G401.6 (cell line): ENCODE results near the gene SLC9A8.

Source experiments
- FAIRE-seq: peaks from 2 replicates; lab custom pipeline; 2012; peaks lifted over from hg19 to GRCh38; lab: Jason Lieb, UNC

Gene SLC9A8

GRCh38 chr20:49877386-49877921 lies 64.8 kb downstream of the SLC9A8 start:
- FAIRE-seq = no peak

DNA sequence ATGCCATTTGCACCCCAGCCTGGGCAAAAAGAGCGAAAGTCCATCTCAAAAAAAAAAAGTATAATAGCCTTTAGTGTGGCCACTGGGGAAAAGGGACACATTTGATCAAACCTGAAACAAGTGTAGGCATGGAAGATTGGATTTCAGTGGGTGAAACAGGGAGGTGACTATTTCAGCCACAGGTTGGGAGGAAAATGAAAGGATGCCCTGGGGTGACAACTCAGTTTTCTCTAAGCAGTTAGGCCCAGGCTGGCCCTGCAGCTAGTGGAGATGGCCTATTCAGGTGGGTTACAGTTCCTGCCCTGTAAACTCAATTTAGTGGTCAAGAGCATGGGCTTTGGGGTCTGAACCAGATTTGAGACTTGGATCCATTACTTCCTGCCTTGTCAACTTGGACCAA lies 66.3 kb downstream of the SLC9A8 start:
- no peak for FAIRE-seq

GRCh38 chr20:49880177-49880576 lies 67.5 kb downstream of the SLC9A8 start:
- no peak for FAIRE-seq

GRCh38 chr20:49880724-49881445 lies 68.3 kb downstream of the SLC9A8 start:
- FAIRE-seq = no peak

DNA sequence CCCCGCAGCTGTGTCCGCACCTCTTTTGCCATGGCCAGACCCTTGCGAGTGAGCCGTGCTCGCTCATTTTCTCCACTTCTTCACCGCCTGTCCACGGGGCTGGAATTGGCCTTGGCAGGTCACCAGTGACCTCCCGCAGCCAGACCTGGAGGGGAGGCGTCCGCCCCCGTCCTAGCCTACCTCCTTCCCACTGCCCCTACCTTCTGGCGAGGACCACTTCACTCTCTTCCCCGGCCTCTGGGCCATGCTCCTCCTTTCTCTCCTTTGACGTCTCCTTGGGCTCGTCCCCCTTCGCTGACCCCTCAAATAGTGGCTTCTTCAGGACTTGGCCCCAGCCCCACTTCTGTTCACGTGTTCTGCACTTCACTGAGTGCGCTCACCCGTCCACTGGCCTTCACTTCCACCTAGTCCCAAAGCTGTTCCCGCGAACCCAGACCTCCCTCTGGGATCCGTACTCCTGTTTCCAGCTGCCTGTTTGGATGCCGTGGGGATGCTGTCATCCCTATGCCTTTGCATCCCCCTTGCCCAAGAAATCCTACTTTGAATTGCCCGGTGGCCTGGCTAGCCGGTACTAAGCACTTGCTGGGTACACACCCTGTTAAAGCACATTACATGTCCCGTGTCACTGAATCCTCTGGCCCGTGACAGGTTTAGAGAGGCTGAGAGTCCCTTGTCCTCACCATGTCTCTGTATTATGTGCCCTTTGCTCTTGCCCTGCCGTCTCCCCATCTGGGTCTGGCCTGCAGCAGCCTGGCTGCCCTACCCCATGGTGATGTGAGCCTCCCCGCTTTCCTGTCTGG lies 69.7 kb downstream of the SLC9A8 start:
- no peak for FAIRE-seq

- FAIRE-seq = no peak
Measured at GRCh38 chr20:49883246-49883802, 70.7 kb downstream of the SLC9A8 start.

- no peak for FAIRE-seq
Measured at GRCh38 chr20:49885558-49886332, 73.1 kb downstream of the SLC9A8 start.

DNA sequence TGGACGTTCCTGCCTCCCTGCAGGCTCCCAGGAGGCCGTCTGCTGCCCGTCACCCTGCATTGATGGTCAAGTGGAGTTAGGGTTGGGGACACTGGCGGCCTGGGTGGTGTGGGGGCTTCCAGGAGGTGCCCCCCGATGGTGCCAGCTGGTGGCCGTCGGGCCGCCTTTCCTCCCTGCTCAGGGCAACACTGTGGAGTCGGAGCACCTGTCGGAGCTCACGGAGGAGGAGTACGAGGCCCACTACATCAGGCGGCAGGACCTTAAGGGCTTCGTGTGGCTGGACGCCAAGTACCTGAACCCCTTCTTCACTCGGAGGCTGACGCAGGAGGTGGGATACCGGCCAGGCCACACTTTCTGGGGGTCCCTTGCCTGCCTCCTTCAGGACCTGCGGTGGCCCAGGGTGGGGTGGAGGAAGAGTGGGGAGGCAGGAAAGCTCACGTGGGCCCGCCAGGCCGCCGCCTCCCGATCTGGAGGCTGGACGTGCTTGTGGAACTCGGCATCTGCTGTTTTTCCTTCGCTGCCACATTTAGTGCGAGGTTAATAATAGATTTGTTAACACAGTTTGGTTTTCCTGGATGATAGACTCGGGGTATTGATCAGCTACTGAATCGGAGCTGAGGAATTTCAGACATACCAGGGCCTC lies 74.1 kb downstream of the SLC9A8 start:
- FAIRE-seq = no peak

DNA sequence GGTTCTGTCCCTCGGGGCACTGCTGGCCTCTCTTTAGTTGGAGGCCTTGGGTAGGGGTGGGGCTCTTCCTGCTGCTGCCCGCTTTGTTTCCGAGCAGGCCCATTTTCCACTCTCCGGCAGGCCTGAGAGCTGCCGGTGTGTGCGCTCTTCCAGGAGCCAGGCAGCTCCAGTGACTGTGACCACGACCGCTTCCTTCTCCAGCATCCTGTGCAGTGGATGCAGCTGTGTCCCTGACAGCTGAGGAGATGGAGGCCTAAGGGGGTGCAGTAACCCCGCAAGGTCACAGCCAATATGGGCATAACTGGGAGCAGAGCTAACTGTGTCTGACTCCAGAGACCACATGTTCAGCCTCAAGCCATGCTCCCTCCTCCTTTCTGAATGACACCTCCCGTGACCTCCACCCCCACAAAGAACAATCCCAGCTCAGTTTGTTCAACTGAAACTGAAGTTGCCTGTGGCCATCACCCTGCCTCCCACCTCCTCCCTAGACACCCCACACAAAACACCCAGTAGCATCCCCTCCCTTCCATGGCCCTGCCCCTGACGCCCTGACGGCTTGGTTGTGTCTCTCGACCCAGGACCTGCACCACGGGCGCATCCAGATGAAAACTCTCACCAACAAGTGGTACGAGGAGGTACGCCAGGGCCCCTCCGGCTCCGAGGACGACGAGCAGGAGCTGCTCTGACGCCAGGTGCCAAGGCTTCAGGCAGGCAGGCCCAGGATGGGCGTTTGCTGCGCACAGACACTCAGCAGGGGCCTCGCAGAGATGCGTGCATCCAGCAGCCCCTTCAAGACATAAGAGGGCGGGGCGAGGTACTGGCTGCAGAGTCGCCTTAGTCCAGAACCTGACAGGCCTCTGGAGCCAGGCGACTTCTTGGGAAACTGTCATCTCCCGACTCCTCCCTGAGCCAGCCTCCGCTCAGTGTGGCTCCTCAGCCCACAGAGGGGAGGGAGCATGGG lies 74.9 kb downstream of the SLC9A8 start:
- FAIRE-seq = no peak

DNA sequence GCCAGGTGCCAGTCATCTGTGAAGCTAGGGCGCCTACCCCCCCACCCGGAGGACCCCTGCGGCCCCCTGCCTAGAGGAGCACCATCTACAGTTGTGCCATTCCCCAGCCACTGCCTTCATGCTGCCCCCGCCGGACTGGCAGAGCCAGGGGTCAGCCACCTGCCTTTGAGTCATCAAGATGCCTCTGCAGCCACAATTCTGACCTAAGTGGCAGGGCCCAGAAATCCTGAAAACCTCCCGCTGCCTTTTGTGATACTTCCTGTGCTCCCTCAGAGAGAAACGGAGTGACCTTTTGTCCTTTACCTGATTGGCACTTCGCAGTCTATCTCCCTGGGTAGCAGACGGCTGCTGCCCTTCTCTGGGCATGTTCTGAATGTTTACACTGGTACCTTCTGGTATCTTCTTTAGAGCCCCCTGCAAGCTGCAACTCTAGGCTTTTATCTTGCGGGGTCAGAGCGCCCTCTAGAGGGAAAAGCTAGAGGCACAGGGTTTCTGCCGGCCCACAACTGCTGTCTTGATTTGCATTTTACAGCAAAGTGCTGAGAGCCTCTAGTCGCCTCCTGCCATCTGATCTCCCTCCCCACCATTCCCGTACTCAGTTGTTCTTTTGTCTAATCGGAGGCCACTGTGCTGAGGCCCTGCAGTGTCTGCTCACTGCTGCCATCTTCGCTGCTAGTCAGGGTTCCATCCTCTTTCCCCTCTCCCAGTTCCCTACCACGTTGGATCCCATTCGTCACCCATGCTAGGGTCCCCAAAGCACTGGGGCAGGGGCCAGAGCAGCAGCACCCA lies 75.8 kb downstream of the SLC9A8 start:
- peak; percentile 80 for FAIRE-seq

GRCh38 chr20:49889001-49889934 lies 76.6 kb downstream of the SLC9A8 start:
- no peak for FAIRE-seq

- FAIRE-seq = no peak
Measured at GRCh38 chr20:49889935-49890333, 77.3 kb downstream of the SLC9A8 start.

- FAIRE-seq = no peak
Measured at GRCh38 chr20:49890471-49891361, 78.1 kb downstream of the SLC9A8 start.

- FAIRE-seq = no peak
Measured at GRCh38 chr20:49891476-49892110, 79.0 kb downstream of the SLC9A8 start.

DNA sequence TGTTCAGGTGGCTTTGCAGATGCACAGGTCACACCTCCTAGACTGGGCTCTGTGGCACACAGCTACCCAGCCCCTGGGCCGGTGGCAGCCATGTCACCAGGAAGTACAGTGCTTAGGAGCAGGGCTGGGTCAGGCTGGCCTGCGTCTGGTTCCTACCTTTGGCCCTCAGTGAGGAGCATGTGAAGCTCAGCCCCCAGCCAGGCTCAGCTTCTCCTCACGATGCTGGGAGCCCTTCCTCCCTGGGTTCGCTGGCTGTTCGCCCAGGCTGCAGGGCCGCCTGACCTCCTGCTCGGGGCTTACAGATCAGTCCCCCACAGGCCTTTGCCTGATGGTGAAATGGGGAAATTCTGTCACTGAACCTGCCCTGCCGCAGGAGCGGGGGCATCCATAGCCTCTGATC lies 79.6 kb downstream of the SLC9A8 start:
- FAIRE-seq = no peak

DNA sequence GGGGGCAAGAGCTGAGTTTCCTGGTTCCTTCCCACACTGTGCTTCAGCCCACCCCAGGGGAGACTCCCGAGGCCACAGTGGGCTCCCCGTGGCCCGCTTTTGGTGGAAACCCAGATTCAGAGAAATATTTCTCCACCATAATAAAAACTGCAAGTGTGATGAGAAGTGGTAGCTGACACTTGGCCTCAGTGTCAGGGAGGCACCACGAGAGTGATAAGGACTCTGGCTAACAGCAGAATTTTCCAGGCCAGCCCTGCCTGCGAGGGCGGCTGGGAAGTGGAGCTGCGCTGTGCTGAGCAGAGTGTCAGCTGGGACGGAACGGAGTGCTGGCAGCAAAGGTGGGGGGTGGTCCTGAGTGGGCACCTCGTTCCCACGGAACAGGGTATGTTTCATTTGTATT lies 80.2 kb downstream of the SLC9A8 start:
- no peak for FAIRE-seq
